Liver (tissue), 9 donors: ENCODE data around the gene C3. TPM values are rescaled to one million over a fixed set of nuclear protein-coding genes. Genes with fewer than 3 reads are reported as not detected.
A peak's percentile ranks its signal among the peaks of the same experiment; 100 is the strongest.

Source experiments
- DNase-seq: peaks from one replicate; pipeline ENCODE4 v3.0.0-alpha.2; 2017; ENCODE audit warnings: low spot score
- H3K27ac ChIP-seq, 2 donors: one replicate each; pipeline ENCODE4 v1.7.0; 2013; ENCODE audit warnings: inconsistent platforms in 2 of 2, low read length in 2 of 2, control low read depth in 1 of 2, low read depth in 1 of 2, mild to moderate bottlenecking in 1 of 2
- H3K27me3 ChIP-seq, 4 donors: one replicate each; pipeline versions ENCODE4 v1.6.1 to v1.7.0; 2013; ENCODE audit warnings: low read length in 3 of 4, inconsistent platforms in 1 of 4, mild to moderate bottlenecking in 1 of 4, moderate library complexity in 1 of 4; ENCODE audit not compliant: control insufficient read depth in 4 of 4, insufficient read depth in 4 of 4
- H3K36me3 ChIP-seq, 4 donors: one replicate each; pipeline versions ENCODE4 v1.6.1 to v1.7.0; 2013; ENCODE audit warnings: low read length in 3 of 4, mild to moderate bottlenecking in 3 of 4, low read depth in 1 of 4, moderate library complexity in 1 of 4; ENCODE audit not compliant: control insufficient read depth in 4 of 4, insufficient read depth in 3 of 4
- H3K4me1 ChIP-seq, 4 donors: one replicate each; pipeline versions ENCODE4 v1.6.1 to v1.7.0; 2013; ENCODE audit warnings: low read length in 3 of 4, mild to moderate bottlenecking in 3 of 4, moderate library complexity in 1 of 4; ENCODE audit not compliant: control insufficient read depth in 4 of 4, insufficient read depth in 4 of 4
- H3K4me3 ChIP-seq, 3 donors: one replicate each; pipeline versions ENCODE4 v1.6.1 to v1.7.0; 2013; ENCODE audit warnings: low read length in 3 of 3, control low read depth in 1 of 3, low read depth in 1 of 3, mild to moderate bottlenecking in 1 of 3
- H3K9ac ChIP-seq, 2 donors: one replicate each; pipeline ENCODE4 v1.7.0; 2013; ENCODE audit warnings: low read length in 2 of 2, mild to moderate bottlenecking in 2 of 2, moderate library complexity in 2 of 2, control low read depth in 1 of 2, low read depth in 1 of 2
- H3K9me3 ChIP-seq, 4 donors: one replicate each; pipeline versions ENCODE4 v1.6.1 to v1.7.0; 2013; ENCODE audit warnings: low read length in 3 of 4; ENCODE audit not compliant: control insufficient read depth in 4 of 4
- EGR1 ChIP-seq, 2 donors: IDR thresholded peaks; 2 replicates each; pipeline ENCODE4 v1.6.1; 2016 to 2018; ENCODE audit warnings: antibody characterized with exemption in 2 of 2, low read depth in 2 of 2
- FOXA1 ChIP-seq: IDR thresholded peaks from 2 replicates; pipeline ENCODE4 v1.6.1; 2016; ENCODE audit warnings: antibody characterized with exemption
- FOXA2 ChIP-seq: IDR thresholded peaks from 2 replicates; pipeline ENCODE4 v1.6.1; 2016; ENCODE audit warnings: antibody characterized with exemption
- GABPA ChIP-seq, 2 donors: IDR thresholded peaks in 1 of 2; conservative IDR thresholded peaks in 1 of 2; 2 replicates each; pipeline ENCODE4 v1.6.1; 2016; ENCODE audit warnings: antibody characterized with exemption in 2 of 2, mild to moderate bottlenecking in 1 of 2, moderate library complexity in 1 of 2
- HNF4A ChIP-seq, 2 donors: conservative IDR thresholded peaks; 2 replicates each; pipeline ENCODE4 v1.6.1; 2016; ENCODE audit warnings: antibody characterized with exemption in 2 of 2, mild to moderate bottlenecking in 2 of 2
- HNF4G ChIP-seq: IDR thresholded peaks from 2 replicates; pipeline ENCODE4 v1.6.1; 2016; ENCODE audit warnings: antibody characterized with exemption
- JUND ChIP-seq, 2 donors: IDR thresholded peaks; 2 replicates each; pipeline ENCODE4 v1.6.1; 2016; ENCODE audit warnings: antibody characterized with exemption in 2 of 2
- MAX ChIP-seq: IDR thresholded peaks from 2 replicates; pipeline ENCODE4 v1.6.1; 2016; ENCODE audit warnings: antibody characterized with exemption
- NR2F2 ChIP-seq: IDR thresholded peaks from 2 replicates; pipeline ENCODE4 v1.6.1; 2016; ENCODE audit warnings: antibody characterized with exemption
- RAD21 ChIP-seq, 2 donors: IDR thresholded peaks; 2 replicates each; pipeline ENCODE4 v1.6.1; 2016; ENCODE audit warnings: antibody characterized with exemption in 2 of 2, mild to moderate bottlenecking in 2 of 2
- REST ChIP-seq: IDR thresholded peaks from 2 replicates; pipeline ENCODE4 v1.6.1; 2016; ENCODE audit warnings: antibody characterized with exemption, mild to moderate bottlenecking
- RXRA ChIP-seq, 2 donors: IDR thresholded peaks; 2 replicates each; pipeline ENCODE4 v1.6.1; 2017 to 2018; ENCODE audit warnings: antibody characterized with exemption in 2 of 2, mild to moderate bottlenecking in 1 of 2
- SP1 ChIP-seq: IDR thresholded peaks from 2 replicates; pipeline ENCODE4 v1.6.1; 2018; ENCODE audit warnings: antibody characterized with exemption, mild to moderate bottlenecking
- TAF1 ChIP-seq: conservative IDR thresholded peaks from 2 replicates; pipeline ENCODE4 v1.6.1; 2016; ENCODE audit warnings: antibody characterized with exemption, mild to moderate bottlenecking
- YY1 ChIP-seq: IDR thresholded peaks from 2 replicates; pipeline ENCODE4 v1.6.1; 2016; ENCODE audit warnings: antibody characterized with exemption, mild to moderate bottlenecking
- WGBS: extraction: QIAGEN DNeasy Blood & Tissue Kit; methylation state at CpG from one replicate; pipeline ENCODE4 v1.1.7; 2013; 5-methylcytosine and 5-hydroxymethylcytosine counted together
- polyA plus RNA-seq, 2 donors: library from polyadenylated mRNA; stranded (reverse) in 1 of 2; unstranded in 1 of 2; fragments of 200-250 nt in 1 of 2; fragments of >200 nt in 1 of 2; fragmentation: Nextera tagmentation in 1 of 2; extraction: Ambion mirVana in 1 of 2; gene quantifications; one replicate each; pipeline versions ENCODE4 v1.2.1 to v1.2.3, GENCODE V29; 2013 to 2015
- total RNA-seq, 2 donors: library from RNA; depleted of rRNA; stranded (reverse); fragments of >200 nt; gene quantifications; one replicate each; pipeline ENCODE4 v1.2.3, GENCODE V29; 2014
- TF ChIP-seq, protein P1 (sequence below): IDR thresholded peaks from 2 replicates; pipeline ENCODE4 v1.6.1; 2016; ENCODE audit warnings: antibody characterized with exemption
- TF ChIP-seq, protein P2 (sequence below): fragments of 150-350 bp; IDR thresholded peaks from 2 replicates; pipeline ENCODE4 v1.5.1; 2017; ENCODE audit warnings: improper control_type of control experiment, low read depth, low read length; ENCODE audit not compliant: missing input control
- TF ChIP-seq, protein P3 (sequence below): IDR thresholded peaks from 2 replicates; pipeline ENCODE4 v1.6.1; 2016; ENCODE audit warnings: antibody characterized with exemption
- donor health status: healthy.
- donor health status: healthy.
- donor health status: healthy.
- donor health status: healthy.
- donor health status: healthy.

The C3 gene
- total and polyA plus RNA-seq, 4 donors: 4,543 to 9,349 (median 8,015) TPM

GRCh38 chr19:6717441-6717971, 2.9 kb downstream of the C3 start (continued):
- TF ChIP-seq HNF4A (conservative IDR thresholded peaks at IDR 0.05): no peak
- TF ChIP-seq RXRA (IDR thresholded peaks at IDR 0.05): no peak
- TF ChIP-seq TAF1: no peak
- no peak for TF ChIP-seq RAD21 (IDR thresholded peaks at IDR 0.05)
- TF ChIP-seq FOXA1: no peak

GRCh38 chr19:6717036-6717435, 3.4 kb downstream of the C3 start:
- DNase-seq: no peak
- TF ChIP-seq RAD21 (IDR thresholded peaks at IDR 0.05) (no peak), MAX (no peak), HNF4A (conservative IDR thresholded peaks at IDR 0.05) (no peak), JUND (IDR thresholded peaks at IDR 0.05) (no peak), SP1 (no peak), YY1 (no peak), HNF4G (no peak), RXRA (IDR thresholded peaks at IDR 0.05) (no peak), GABPA (IDR thresholded peaks at IDR 0.05 in 1 of 2, conservative IDR thresholded peaks at IDR 0.05 in 1 of 2) (no peak), TAF1 (no peak), EGR1 (IDR thresholded peaks at IDR 0.05; ENCODE audit: low read depth in 2 of 2) (no peak)
- TF ChIP-seq, protein P1, sequence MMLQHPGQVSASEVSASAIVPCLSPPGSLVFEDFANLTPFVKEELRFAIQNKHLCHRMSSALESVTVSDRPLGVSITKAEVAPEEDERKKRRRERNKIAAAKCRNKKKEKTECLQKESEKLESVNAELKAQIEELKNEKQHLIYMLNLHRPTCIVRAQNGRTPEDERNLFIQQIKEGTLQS: no peak
- TF ChIP-seq, protein P2, sequence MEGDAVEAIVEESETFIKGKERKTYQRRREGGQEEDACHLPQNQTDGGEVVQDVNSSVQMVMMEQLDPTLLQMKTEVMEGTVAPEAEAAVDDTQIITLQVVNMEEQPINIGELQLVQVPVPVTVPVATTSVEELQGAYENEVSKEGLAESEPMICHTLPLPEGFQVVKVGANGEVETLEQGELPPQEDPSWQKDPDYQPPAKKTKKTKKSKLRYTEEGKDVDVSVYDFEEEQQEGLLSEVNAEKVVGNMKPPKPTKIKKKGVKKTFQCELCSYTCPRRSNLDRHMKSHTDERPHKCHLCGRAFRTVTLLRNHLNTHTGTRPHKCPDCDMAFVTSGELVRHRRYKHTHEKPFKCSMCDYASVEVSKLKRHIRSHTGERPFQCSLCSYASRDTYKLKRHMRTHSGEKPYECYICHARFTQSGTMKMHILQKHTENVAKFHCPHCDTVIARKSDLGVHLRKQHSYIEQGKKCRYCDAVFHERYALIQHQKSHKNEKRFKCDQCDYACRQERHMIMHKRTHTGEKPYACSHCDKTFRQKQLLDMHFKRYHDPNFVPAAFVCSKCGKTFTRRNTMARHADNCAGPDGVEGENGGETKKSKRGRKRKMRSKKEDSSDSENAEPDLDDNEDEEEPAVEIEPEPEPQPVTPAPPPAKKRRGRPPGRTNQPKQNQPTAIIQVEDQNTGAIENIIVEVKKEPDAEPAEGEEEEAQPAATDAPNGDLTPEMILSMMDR: no peak
- Histone ChIP-seq H3K4me1 (peaks cover 0 to 44% (median 31%) of the 10 kb centered on the region in 4 donors), H3K4me3 (peak overlapping the region in 2 of 3 donors; percentile 49 to 74), H3K9me3 (no peaks in the 10 kb centered on the region), H3K36me3 (peaks cover 8 to 39% (median 34%) of the 10 kb centered on the region in 4 donors), H3K27me3 (no peaks in the 10 kb centered on the region), H3K9ac (no peak overlapping the region), H3K27ac (peak overlapping the region in 1 of 2 donors; percentile 37)
- 53% methylated on average over 10 of the region's 10 CpGs for WGBS

GRCh38 chr19:6716610-6716970, 3.9 kb downstream of the C3 start:
- Histone ChIP-seq H3K9ac (no peak overlapping the region), H3K4me1 (peaks cover 0 to 44% (median 33%) of the 10 kb centered on the region in 4 donors), H3K27ac (peak overlapping the region in 1 of 2 donors; percentile 37), H3K9me3 (no peaks in the 10 kb centered on the region), H3K36me3 (peaks cover 12 to 44% (median 39%) of the 10 kb centered on the region in 4 donors), H3K27me3 (no peaks in the 10 kb centered on the region), H3K4me3 (no peak overlapping the region)
- WGBS: 79% methylated on average over 6 of the region's 6 CpGs
- TF ChIP-seq NR2F2 (no peak), RXRA (IDR thresholded peaks at IDR 0.05) (no peak), TAF1 (no peak), FOXA1 (no peak), SP1 (no peak), HNF4A (conservative IDR thresholded peaks at IDR 0.05) (no peak), HNF4G (no peak), REST (no peak), JUND (IDR thresholded peaks at IDR 0.05) (no peak), RAD21 (IDR thresholded peaks at IDR 0.05) (no peak), EGR1 (IDR thresholded peaks at IDR 0.05; ENCODE audit: low read depth in 2 of 2) (no peak), FOXA2 (no peak)
- TF ChIP-seq, protein P1: no peak
- TF ChIP-seq, protein P3, sequence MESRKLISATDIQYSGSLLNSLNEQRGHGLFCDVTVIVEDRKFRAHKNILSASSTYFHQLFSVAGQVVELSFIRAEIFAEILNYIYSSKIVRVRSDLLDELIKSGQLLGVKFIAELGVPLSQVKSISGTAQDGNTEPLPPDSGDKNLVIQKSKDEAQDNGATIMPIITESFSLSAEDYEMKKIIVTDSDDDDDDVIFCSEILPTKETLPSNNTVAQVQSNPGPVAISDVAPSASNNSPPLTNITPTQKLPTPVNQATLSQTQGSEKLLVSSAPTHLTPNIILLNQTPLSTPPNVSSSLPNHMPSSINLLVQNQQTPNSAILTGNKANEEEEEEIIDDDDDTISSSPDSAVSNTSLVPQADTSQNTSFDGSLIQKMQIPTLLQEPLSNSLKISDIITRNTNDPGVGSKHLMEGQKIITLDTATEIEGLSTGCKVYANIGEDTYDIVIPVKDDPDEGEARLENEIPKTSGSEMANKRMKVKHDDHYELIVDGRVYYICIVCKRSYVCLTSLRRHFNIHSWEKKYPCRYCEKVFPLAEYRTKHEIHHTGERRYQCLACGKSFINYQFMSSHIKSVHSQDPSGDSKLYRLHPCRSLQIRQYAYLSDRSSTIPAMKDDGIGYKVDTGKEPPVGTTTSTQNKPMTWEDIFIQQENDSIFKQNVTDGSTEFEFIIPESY: no peak
- no peak for DNase-seq
